Ishikawa (cell line): ENCODE measurements around the gene EHD4.

Source experiments
- CEBPB ChIP-seq: IDR thresholded peaks from 2 replicates; pipeline ENCODE4 v1.6.1; 2012
- CREB1 ChIP-seq: IDR thresholded peaks from 2 replicates; pipeline ENCODE4 v1.6.1; 2012; ENCODE audit warnings: low read depth
- EGR1 ChIP-seq: IDR thresholded peaks from 2 replicates; pipeline ENCODE4 v1.6.1; 2012
- EP300 ChIP-seq: IDR thresholded peaks from 2 replicates; pipeline ENCODE4 v1.6.1; 2012; ENCODE audit warnings: borderline replicate concordance
- FOXM1 ChIP-seq: IDR thresholded peaks from 2 replicates; pipeline ENCODE4 v1.6.1; 2012; ENCODE audit warnings: low read depth, borderline replicate concordance
- MAX ChIP-seq: IDR thresholded peaks from 2 replicates; pipeline ENCODE4 v1.6.1; 2012
- NFIC ChIP-seq: IDR thresholded peaks from 2 replicates; pipeline ENCODE4 v1.6.1; 2012
- RAD21 ChIP-seq: IDR thresholded peaks from 2 replicates; pipeline ENCODE4 v1.6.1; 2012; ENCODE audit warnings: low read depth
- REST ChIP-seq: IDR thresholded peaks from 2 replicates; pipeline ENCODE4 v1.6.1; 2012; ENCODE audit warnings: low read depth, mild to moderate bottlenecking
- TAF1 ChIP-seq: IDR thresholded peaks from 2 replicates; pipeline ENCODE4 v1.6.1; 2012; ENCODE audit warnings: low read depth, mild to moderate bottlenecking
- TCF12 ChIP-seq: IDR thresholded peaks from 2 replicates; pipeline ENCODE4 v1.6.1; 2012; ENCODE audit warnings: low read depth
- TEAD4 ChIP-seq: IDR thresholded peaks from 2 replicates; pipeline ENCODE4 v1.6.1; 2012
- USF1 ChIP-seq: IDR thresholded peaks from 2 replicates; pipeline ENCODE4 v1.6.1; 2012
- YY1 ChIP-seq: IDR thresholded peaks from 2 replicates; pipeline ENCODE4 v1.6.1; 2012; ENCODE audit warnings: low read depth
- ZBTB7A ChIP-seq: IDR thresholded peaks from 2 replicates; pipeline ENCODE4 v1.6.1; 2012; ENCODE audit warnings: low read depth

The EHD4 gene

GRCh38 chr15:41879321-41879845 lies 93.0 kb downstream of the EHD4 start:
- TF ChIP-seq RAD21 (no peak), USF1 (no peak), YY1 (no peak), CEBPB (no peak), FOXM1 (no peak), TAF1 (no peak), ZBTB7A (no peak), EP300 (no peak), MAX (no peak), CREB1 (no peak), TCF12 (no peak), REST (no peak), TEAD4 (no peak), EGR1 (no peak), NFIC (no peak)

GRCh38 chr15:41878355-41878699 lies 94.0 kb downstream of the EHD4 start:
- no peak for TF ChIP-seq TCF12
- no peak for TF ChIP-seq FOXM1
- TF ChIP-seq CEBPB, result no peak
- no peak for TF ChIP-seq EGR1
- no peak for TF ChIP-seq TAF1
- TF ChIP-seq YY1, result no peak
- no peak for TF ChIP-seq USF1
- TF ChIP-seq RAD21, result no peak
- no peak for TF ChIP-seq MAX
- TF ChIP-seq CREB1, result no peak

GRCh38 chr15:41877631-41878354 lies 94.6 kb downstream of the EHD4 start:
- TF ChIP-seq NFIC (no peak), REST (no peak)

GRCh38 chr15:41876689-41877088 lies 95.7 kb downstream of the EHD4 start:
- TF ChIP-seq EGR1, result no peak

GRCh38 chr15:41876007-41876406 lies 96.3 kb downstream of the EHD4 start:
- no peak for TF ChIP-seq USF1
- no peak for TF ChIP-seq RAD21
- no peak for TF ChIP-seq TCF12
- no peak for TF ChIP-seq EGR1

- TF ChIP-seq EP300, result no peak
- TF ChIP-seq ZBTB7A, result no peak
These were observed 97.6 kb downstream of the EHD4 start for GRCh38 chr15:41874736-41875135.

GRCh38 chr15:41873711-41874110 lies 98.6 kb downstream of the EHD4 start:
- TF ChIP-seq REST (no peak), ZBTB7A (no peak), CREB1 (no peak), TCF12 (no peak)
